WTC11 (cell line): Measurements from ENCODE around the gene MAS1L. TPM values are rescaled to one million over a fixed set of nuclear protein-coding genes. Genes with fewer than 3 reads are reported as not detected.

ENCODE experiments used
- ATAC-seq: fragments of 200-7000 bp; cut with Tn5 transposase; 2 replicates; pipeline ENCODE4 v1.10.0; 2021; ENCODE audit warnings: mild to moderate bottlenecking, moderate library complexity
- CTCF ChIA-PET: fragments of 300-600 bp; sonication (Branson Sonifier 250); formaldehyde crosslinking; loops from one replicate; lab custom pipeline; 2021; ENCODE audit warnings: antibody characterized with exemption; lab: Charles Lee
- POLR2A ChIA-PET: fragments of 350-600 bp; sonication (Branson Sonifier 250); formaldehyde crosslinking; loops from one replicate; lab custom pipeline; 2021; ENCODE audit warnings: antibody characterized with exemption; lab: Charles Lee
- DNase-seq: peaks from one replicate; pipeline ENCODE4 v3.0.0; 2021; ENCODE audit warnings: low spot score
- H3K27ac Mint-ChIP-seq: 2 replicates; pipeline ENCODE4 v1.8.0; 2021; ENCODE audit warnings: mixed read lengths
- H3K27me3 Mint-ChIP-seq: 2 replicates; pipeline ENCODE4 v1.8.0; 2021; ENCODE audit warnings: low read depth, mild to moderate bottlenecking, moderate library complexity, mixed read lengths
- H3K36me3 Mint-ChIP-seq: 2 replicates; pipeline ENCODE4 v1.8.0; 2021; ENCODE audit warnings: mixed read lengths
- H3K4me1 Mint-ChIP-seq: 2 replicates; pipeline ENCODE4 v1.8.0; 2022; ENCODE audit warnings: mixed read lengths
- H3K4me3 Mint-ChIP-seq: 2 replicates; pipeline ENCODE4 v1.8.0; 2021; ENCODE audit warnings: mild to moderate bottlenecking, moderate library complexity, mixed read lengths
- H3K9me3 Mint-ChIP-seq: 2 replicates; pipeline ENCODE4 v1.8.0; 2021; ENCODE audit warnings: mixed read lengths
- ELF4 ChIP-seq: sonication (generic); formaldehyde crosslinking; IDR thresholded peaks from 2 replicates; pipeline ENCODE4 v1.8.1; 2022; ENCODE audit warnings: low read depth, mild to moderate bottlenecking, moderate library complexity, missing genetic modification reagents
- FOXP1 ChIP-seq: sonication (generic); formaldehyde crosslinking; IDR thresholded peaks from 2 replicates; pipeline ENCODE4 v1.8.0; 2022; ENCODE audit warnings: missing genetic modification reagents, mild to moderate bottlenecking, moderate library complexity, borderline replicate concordance
- IRF1 ChIP-seq: sonication (generic); formaldehyde crosslinking; IDR thresholded peaks from 2 replicates; pipeline ENCODE4 v1.8.0; 2023; ENCODE audit warnings: missing genetic modification reagents
- IRF2 ChIP-seq: sonication (generic); formaldehyde crosslinking; IDR thresholded peaks from 2 replicates; pipeline ENCODE4 v1.8.0; 2022; ENCODE audit warnings: low read depth, missing genetic modification reagents, borderline replicate concordance
- JUN ChIP-seq: sonication (generic); formaldehyde crosslinking; IDR thresholded peaks from 2 replicates; pipeline ENCODE4 v1.8.0; 2023; ENCODE audit warnings: mild to moderate bottlenecking, missing genetic modification reagents
- KAT7 ChIP-seq: sonication (generic); formaldehyde crosslinking; IDR thresholded peaks from 2 replicates; pipeline ENCODE4 v1.8.1; 2023; ENCODE audit warnings: missing genetic modification reagents, mild to moderate bottlenecking, borderline replicate concordance
- NFYB ChIP-seq: sonication (generic); formaldehyde crosslinking; conservative IDR thresholded peaks from 2 replicates; pipeline ENCODE4 v1.8.0; 2022; ENCODE audit warnings: low read depth, missing genetic modification reagents
- NR1H2 ChIP-seq: sonication (generic); formaldehyde crosslinking; IDR thresholded peaks from 2 replicates; pipeline ENCODE4 v1.9.0; 2021; ENCODE audit warnings: mild to moderate bottlenecking, moderate library complexity, missing genetic modification reagents
- OVOL2 ChIP-seq: fragments of 250-450 bp; sonication (Bioruptor Pico); IDR thresholded peaks from 2 replicates; pipeline ENCODE4 v1.9.0; 2021; ENCODE audit warnings: mild to moderate bottlenecking, borderline replicate concordance
- PREB ChIP-seq: sonication (generic); formaldehyde crosslinking; IDR thresholded peaks from 2 replicates; pipeline ENCODE4 v1.8.1; 2022; ENCODE audit warnings: mild to moderate bottlenecking, missing genetic modification reagents, moderate library complexity, borderline replicate concordance
- SP1 ChIP-seq: sonication (generic); formaldehyde crosslinking; conservative IDR thresholded peaks from 2 replicates; pipeline ENCODE4 v1.8.1; 2022; ENCODE audit warnings: missing genetic modification reagents
- ZNF281 ChIP-seq: sonication (generic); formaldehyde crosslinking; IDR thresholded peaks from 2 replicates; pipeline ENCODE4 v1.8.0; 2023; ENCODE audit warnings: mild to moderate bottlenecking, missing genetic modification reagents
- ZNF396 ChIP-seq: fragments of 250-450 bp; sonication (Bioruptor Pico); IDR thresholded peaks from 2 replicates; pipeline ENCODE4 v1.8.0; 2021; ENCODE audit warnings: mild to moderate bottlenecking, moderate library complexity, borderline replicate concordance
- ZNF416 ChIP-seq: fragments of 250-450 bp; sonication (Bioruptor Pico); IDR thresholded peaks from 2 replicates; pipeline ENCODE4 v1.9.0; 2021; ENCODE audit warnings: mild to moderate bottlenecking, inconsistent platforms
- ZNF423 ChIP-seq: fragments of 250-450 bp; sonication (Bioruptor Pico); IDR thresholded peaks from 2 replicates; pipeline ENCODE4 v2.1.2; 2022; ENCODE audit warnings: mild to moderate bottlenecking, moderate library complexity
- ZNF512 ChIP-seq: sonication (generic); formaldehyde crosslinking; IDR thresholded peaks from 2 replicates; pipeline ENCODE4 v1.8.1; 2022; ENCODE audit warnings: missing genetic modification reagents, borderline replicate concordance
- total RNA-seq: library from RNA; stranded (reverse); gene quantifications from 3 replicates; pipeline ENCODE4 v1.2.3, GENCODE V29; 2021
- TF ChIP-seq, protein P1 (sequence below): fragments of 250-450 bp; sonication (Bioruptor Pico); IDR thresholded peaks from 2 replicates; pipeline ENCODE4 v2.1.2; 2022; ENCODE audit warnings: mild to moderate bottlenecking, moderate library complexity
- TF ChIP-seq, protein P2 (sequence below): sonication (generic); formaldehyde crosslinking; IDR thresholded peaks from 2 replicates; pipeline ENCODE4 v1.8.1; 2023; ENCODE audit warnings: mild to moderate bottlenecking, missing genetic modification reagents
- TF ChIP-seq, protein P3 (sequence below): fragments of 250-450 bp; sonication (Bioruptor Pico); IDR thresholded peaks from 2 replicates; pipeline ENCODE4 v1.9.0; 2021; ENCODE audit warnings: moderate library complexity, mild to moderate bottlenecking, inconsistent platforms, borderline replicate concordance
- TF ChIP-seq, protein P4 (sequence below): sonication (generic); formaldehyde crosslinking; IDR thresholded peaks from 2 replicates; pipeline ENCODE4 v1.8.1; 2022; ENCODE audit warnings: mild to moderate bottlenecking, moderate library complexity, missing genetic modification reagents
- TF ChIP-seq, protein P5 (sequence below): sonication (generic); formaldehyde crosslinking; IDR thresholded peaks from 2 replicates; pipeline ENCODE4 v1.8.0; 2022; ENCODE audit warnings: mild to moderate bottlenecking, missing genetic modification reagents

The MAS1L gene
- total RNA-seq, 1 experiment from 2014 or later = not detected

DNA sequence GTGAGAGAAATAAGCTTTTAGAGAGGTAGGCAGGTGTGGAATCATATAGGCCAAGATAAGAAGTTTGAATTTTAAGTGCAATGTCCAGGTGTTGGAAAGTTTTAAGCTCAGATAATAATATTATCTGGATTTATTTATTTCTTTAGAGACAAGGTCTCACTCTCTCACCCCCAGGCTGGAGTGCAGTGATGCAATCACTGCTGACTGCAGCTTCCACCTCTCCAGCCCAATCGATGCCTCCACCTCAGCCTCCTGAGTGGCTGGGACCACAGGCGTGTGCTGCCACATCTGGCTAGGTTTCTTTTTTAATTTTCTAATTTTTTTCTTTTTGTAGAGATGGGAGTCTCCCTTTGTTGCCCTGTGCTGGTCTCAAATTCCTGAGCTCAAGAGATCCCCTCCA is 5.5 kb upstream of the MAS1L start:
- Mint-ChIP-seq H3K27me3 (peaks cover 12% of the 10 kb centered on the region), H3K36me3 (no peaks in the 10 kb centered on the region), H3K9me3 (peaks cover 10% of the 10 kb centered on the region; the same call in 1 of the 2 replicates), H3K27ac (no peak overlapping the region), H3K4me1 (no peaks in the 10 kb centered on the region), H3K4me3 (no peak overlapping the region)
- ChIA-PET CTCF (interaction anchor here (0.7 to 1.8 kb wide), 2 partner anchors 38 to 96 kb away, joined by 4 to 6 read pairs; no protein-coding TSS in a partner anchor), POLR2A (no interaction called here)
- ATAC-seq = no peak
- DNase-seq = no peak
- TF ChIP-seq NFYB = no peak
- no peak for TF ChIP-seq SP1 (CRISPR knock-in tag)
- TF ChIP-seq, protein P1, sequence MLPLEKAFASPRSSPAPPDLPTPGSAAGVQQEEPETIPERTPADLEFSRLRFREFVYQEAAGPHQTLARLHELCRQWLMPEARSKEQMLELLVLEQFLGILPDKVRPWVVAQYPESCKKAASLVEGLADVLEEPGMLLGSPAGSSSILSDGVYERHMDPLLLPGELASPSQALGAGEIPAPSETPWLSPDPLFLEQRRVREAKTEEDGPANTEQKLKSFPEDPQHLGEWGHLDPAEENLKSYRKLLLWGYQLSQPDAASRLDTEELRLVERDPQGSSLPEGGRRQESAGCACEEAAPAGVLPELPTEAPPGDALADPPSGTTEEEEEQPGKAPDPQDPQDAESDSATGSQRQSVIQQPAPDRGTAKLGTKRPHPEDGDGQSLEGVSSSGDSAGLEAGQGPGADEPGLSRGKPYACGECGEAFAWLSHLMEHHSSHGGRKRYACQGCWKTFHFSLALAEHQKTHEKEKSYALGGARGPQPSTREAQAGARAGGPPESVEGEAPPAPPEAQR = no peak
- TF ChIP-seq NR1H2 (CRISPR knock-in tag) = no peak
- no peak for TF ChIP-seq ELF4
- no peak for TF ChIP-seq IRF2 (CRISPR knock-in tag)
- TF ChIP-seq ZNF423 (CRISPR knock-in tag) = no peak
- no peak for TF ChIP-seq IRF1 (CRISPR knock-in tag)
- TF ChIP-seq ZNF416 (CRISPR knock-in tag) = no peak
- TF ChIP-seq, protein P2, sequence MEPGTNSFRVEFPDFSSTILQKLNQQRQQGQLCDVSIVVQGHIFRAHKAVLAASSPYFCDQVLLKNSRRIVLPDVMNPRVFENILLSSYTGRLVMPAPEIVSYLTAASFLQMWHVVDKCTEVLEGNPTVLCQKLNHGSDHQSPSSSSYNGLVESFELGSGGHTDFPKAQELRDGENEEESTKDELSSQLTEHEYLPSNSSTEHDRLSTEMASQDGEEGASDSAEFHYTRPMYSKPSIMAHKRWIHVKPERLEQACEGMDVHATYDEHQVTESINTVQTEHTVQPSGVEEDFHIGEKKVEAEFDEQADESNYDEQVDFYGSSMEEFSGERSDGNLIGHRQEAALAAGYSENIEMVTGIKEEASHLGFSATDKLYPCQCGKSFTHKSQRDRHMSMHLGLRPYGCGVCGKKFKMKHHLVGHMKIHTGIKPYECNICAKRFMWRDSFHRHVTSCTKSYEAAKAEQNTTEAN (CRISPR knock-in tag) = no peak
- TF ChIP-seq, protein P3, sequence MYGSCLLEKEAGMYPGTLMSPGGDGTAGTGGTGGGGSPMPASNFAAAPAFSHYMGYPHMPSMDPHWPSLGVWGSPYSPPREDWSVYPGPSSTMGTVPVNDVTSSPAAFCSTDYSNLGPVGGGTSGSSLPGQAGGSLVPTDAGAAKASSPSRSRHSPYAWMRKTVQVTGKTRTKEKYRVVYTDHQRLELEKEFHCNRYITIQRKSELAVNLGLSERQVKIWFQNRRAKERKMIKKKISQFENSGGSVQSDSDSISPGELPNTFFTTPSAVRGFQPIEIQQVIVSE (CRISPR knock-in tag) = no peak
- TF ChIP-seq, protein P4, sequence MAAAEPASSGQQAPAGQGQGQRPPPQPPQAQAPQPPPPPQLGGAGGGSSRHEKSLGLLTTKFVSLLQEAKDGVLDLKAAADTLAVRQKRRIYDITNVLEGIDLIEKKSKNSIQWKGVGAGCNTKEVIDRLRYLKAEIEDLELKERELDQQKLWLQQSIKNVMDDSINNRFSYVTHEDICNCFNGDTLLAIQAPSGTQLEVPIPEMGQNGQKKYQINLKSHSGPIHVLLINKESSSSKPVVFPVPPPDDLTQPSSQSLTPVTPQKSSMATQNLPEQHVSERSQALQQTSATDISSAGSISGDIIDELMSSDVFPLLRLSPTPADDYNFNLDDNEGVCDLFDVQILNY (CRISPR knock-in tag) = no peak
- TF ChIP-seq JUN (CRISPR knock-in tag) = no peak
- TF ChIP-seq, protein P5, sequence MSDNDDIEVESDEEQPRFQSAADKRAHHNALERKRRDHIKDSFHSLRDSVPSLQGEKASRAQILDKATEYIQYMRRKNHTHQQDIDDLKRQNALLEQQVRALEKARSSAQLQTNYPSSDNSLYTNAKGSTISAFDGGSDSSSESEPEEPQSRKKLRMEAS (CRISPR knock-in tag) = no peak
- TF ChIP-seq, all 79 proteins: peak for 0

DNA sequence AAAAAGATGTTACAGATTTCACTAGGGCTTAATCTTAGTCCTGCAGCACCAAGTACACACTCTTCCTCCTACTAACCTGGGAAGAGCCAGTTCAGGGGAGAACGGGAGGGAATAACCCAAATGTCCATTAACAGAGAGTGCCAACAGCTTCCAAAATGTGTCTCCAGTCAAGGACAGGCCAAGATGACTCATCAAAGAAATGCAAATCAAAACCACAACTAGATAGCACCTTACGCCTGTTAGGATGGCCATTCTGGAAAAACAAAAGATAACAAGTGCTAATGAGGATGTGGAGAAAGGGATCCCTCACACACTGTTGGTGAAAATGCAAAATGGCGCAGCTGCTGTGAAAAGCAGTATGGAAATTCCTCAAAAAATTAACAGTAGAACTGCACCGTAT is 3.8 kb upstream of the MAS1L start:
- H3K4me1 Mint-ChIP-seq = no peaks in the 10 kb centered on the region
- TF ChIP-seq ZNF281 (CRISPR knock-in tag) (no peak), ZNF423 (CRISPR knock-in tag) (no peak), IRF2 (CRISPR knock-in tag) (no peak), ZNF512 (CRISPR knock-in tag) (no peak), PREB (no peak), OVOL2 (CRISPR knock-in tag) (no peak), ZNF396 (CRISPR knock-in tag) (no peak), KAT7 (no peak), FOXP1 (no peak)
- TF ChIP-seq, protein P4 (CRISPR knock-in tag) = no peak
- TF ChIP-seq, protein P3 (CRISPR knock-in tag) = no peak

More for the DNA sequence above, 3.8 kb upstream of the MAS1L start:
- no peak for ATAC-seq
- POLR2A ChIA-PET = no interaction called here
- Mint-ChIP-seq H3K4me3 (no peak overlapping the region), H3K9me3 (peaks cover 10% of the 10 kb centered on the region; the same call in 1 of the 2 replicates), H3K27me3 (0 out of 2 replicates have a peak, but pooled peaks cover 7% of the 10 kb centered on the region), H3K36me3 (no peaks in the 10 kb centered on the region), H3K27ac (no peak overlapping the region)
- CTCF ChIA-PET = no interaction called here
- no peak for DNase-seq
